Endothelial cell of umbilical vein (primary cell): ENCODE data around the gene IRF2BP2. TPM values are rescaled to one million over a fixed set of nuclear protein-coding genes. Genes with fewer than 3 reads are reported as not detected.
A peak's percentile ranks its signal among the peaks of the same experiment; 100 is the strongest.

Experiments used
- BruUV-seq: library from RNA; stranded (reverse); fragments of 400-500 nt; replicated peaks from 2 replicates; lab custom pipeline; 2021; lab: Mats Ljungman, UMichigan
- CTCF ChIA-PET: fragments of 300-600, 350-600 bp; sonication (Branson Sonifier 250); formaldehyde crosslinking; loops from one replicate; lab custom pipeline; 2021; ENCODE audit warnings: antibody characterized with exemption, inconsistent platforms; lab: Charles Lee
- POLR2A ChIA-PET: fragments of 300-600, 350-600 bp; sonication (Branson Sonifier 250); formaldehyde crosslinking; loops from one replicate; lab custom pipeline; 2021; ENCODE audit warnings: antibody characterized with exemption, inconsistent platforms; lab: Charles Lee
- DNase-seq: peaks from one replicate; pipeline ENCODE4 v3.0.0-alpha.2; 2011; ENCODE audit warnings: low read depth, low spot score
- FAIRE-seq: peaks from 2 replicates; lab custom pipeline; 2011; peaks lifted over from hg19 to GRCh38; lab: Jason Lieb, UNC
- H2AFZ ChIP-seq: 2 replicates; pipeline ENCODE4 v1.6.0; 2012; ENCODE audit warnings: low read depth, low read length, control low read depth, inconsistent platforms
- H3K27ac ChIP-seq: 2 replicates; pipeline ENCODE4 v1.5.1; 2011; ENCODE audit warnings: low read depth, mild to moderate bottlenecking, control low read depth, low read length, moderate library complexity; ENCODE audit not compliant: insufficient read depth
- H3K27me3 ChIP-seq, 2 experiments: 2 replicates each; pipeline versions ENCODE4 v1.6.0 to v1.6.1; 2011; ENCODE audit warnings: low read length in 2 of 2, mixed read lengths in 1 of 2; ENCODE audit not compliant: control insufficient read depth in 2 of 2, insufficient read depth in 2 of 2
- H3K36me3 ChIP-seq, 2 experiments: 2 replicates in 1 of 2; 3 replicates in 1 of 2; pipeline ENCODE4 v1.5.1; 2011; ENCODE audit warnings: low read length in 2 of 2, mild to moderate bottlenecking in 1 of 2, moderate library complexity in 1 of 2; ENCODE audit not compliant: control insufficient read depth in 2 of 2, insufficient read depth in 2 of 2; ENCODE audit errors: extremely low read depth in 1 of 2
- H3K4me1 ChIP-seq: 3 replicates; pipeline ENCODE4 v1.5.1; 2011; ENCODE audit warnings: mild to moderate bottlenecking, low read length; ENCODE audit not compliant: control insufficient read depth, insufficient read depth; ENCODE audit errors: extremely low read depth
- H3K4me2 ChIP-seq: 2 replicates; pipeline ENCODE4 v1.6.1; 2011; ENCODE audit warnings: low read length, control low read depth, mixed read lengths; ENCODE audit not compliant: insufficient read depth
- H3K4me3 ChIP-seq, 3 experiments: fragments of 200-600 bp in 1 of 3; sonication (generic), shearing (Covaris generic) in 1 of 3; replicated peaks in 1 of 3; 2 replicates each; pipeline ENCODE4 v1.5.1; 2011 to 2016; ENCODE audit warnings: control low read depth in 3 of 3, low read length in 3 of 3, mild to moderate bottlenecking in 2 of 3, inconsistent platforms in 1 of 3, low read depth in 1 of 3, moderate library complexity in 1 of 3; ENCODE audit not compliant: insufficient read depth in 1 of 3
- H3K79me2 ChIP-seq: 2 replicates; pipeline ENCODE4 v1.6.0; 2012; ENCODE audit warnings: low read length, inconsistent platforms; ENCODE audit not compliant: control insufficient read depth, insufficient read depth
- H3K9ac ChIP-seq: replicated peaks from 2 replicates; pipeline ENCODE3; 2011; ENCODE audit warnings: low read length, control low read depth; ENCODE audit not compliant: insufficient read depth; ENCODE audit errors: extremely low read depth
- H3K9me1 ChIP-seq: replicated peaks from 3 replicates; pipeline ENCODE4 v1.6.0; 2011; ENCODE audit warnings: mild to moderate bottlenecking, low read length; ENCODE audit not compliant: control insufficient read depth, insufficient read depth; ENCODE audit errors: extremely low read depth
- H3K9me3 ChIP-seq: replicated peaks from 2 replicates; pipeline ENCODE4 v1.5.1; 2012; ENCODE audit warnings: low read length, inconsistent platforms; ENCODE audit not compliant: control insufficient read depth, insufficient read depth
- H4K20me1 ChIP-seq: replicated peaks from 2 replicates; pipeline ENCODE3; 2011; ENCODE audit warnings: mild to moderate bottlenecking, low read length; ENCODE audit not compliant: control insufficient read depth, insufficient read depth; ENCODE audit errors: extremely low read depth
- CTCF ChIP-seq, 2 donors: IDR thresholded peaks; 1 replicate in 1 of 2; 2 replicates in 1 of 2; pipeline ENCODE4 v1.5.1; 2011; ENCODE audit warnings: low read length in 2 of 2, mild to moderate bottlenecking in 2 of 2, moderate library complexity in 2 of 2, control low read depth in 1 of 2, inconsistent platforms in 1 of 2, low read depth in 1 of 2; ENCODE audit not compliant: insufficient read depth in 1 of 2; ENCODE audit errors: extremely low read depth in 1 of 2
- EZH2 ChIP-seq: IDR thresholded peaks from 2 replicates; pipeline ENCODE4 v1.6.1; 2012; ENCODE audit warnings: borderline replicate concordance, low read depth, mild to moderate bottlenecking, moderate library complexity, low read length, inconsistent platforms; ENCODE audit not compliant: severe bottlenecking
- FOS ChIP-seq: IDR thresholded peaks from 2 replicates; pipeline ENCODE4 v1.6.1; 2011; ENCODE audit warnings: mild to moderate bottlenecking, low read length, moderate library complexity, borderline replicate concordance; ENCODE audit not compliant: insufficient read depth
- GATA2 ChIP-seq: IDR thresholded peaks from 2 replicates; pipeline ENCODE4 v1.7.0; 2011; ENCODE audit warnings: low read depth, mild to moderate bottlenecking, moderate library complexity, mixed read lengths, low read length; ENCODE audit not compliant: insufficient read length, insufficient read depth
- JUN ChIP-seq: IDR thresholded peaks from 2 replicates; pipeline ENCODE4 v1.6.1; 2011; ENCODE audit warnings: borderline replicate concordance, low read depth; ENCODE audit not compliant: insufficient read length, insufficient read depth
- MAX ChIP-seq: IDR thresholded peaks from 2 replicates; pipeline ENCODE4 v1.6.1; 2011; ENCODE audit not compliant: insufficient read depth, insufficient read length
- MYC ChIP-seq: IDR thresholded peaks from one replicate; pipeline ENCODE4 v1.6.1; 2011; ENCODE audit warnings: mild to moderate bottlenecking, low read depth, low read length
- POLR2A ChIP-seq: IDR thresholded peaks from 2 replicates; pipeline ENCODE4 v1.6.1; 2012; ENCODE audit warnings: low read depth, mild to moderate bottlenecking, control low read depth, low read length
- POLR2AphosphoS5 ChIP-seq: IDR thresholded peaks from 2 replicates; pipeline ENCODE4 v1.6.1; 2012; ENCODE audit warnings: low read depth, mild to moderate bottlenecking, control low read depth, low read length, moderate library complexity; ENCODE audit not compliant: insufficient read depth
- dilution Hi-C: fragments of 300-500 bp; cut with MboI; formaldehyde crosslinking; loops from one replicate; pipeline ENCODE4 v1.15.0; 2019; ENCODE audit warnings: low sequenced_read_pairs; ENCODE audit not compliant: extremely low pct_ligation_motif_present
- intact Hi-C: fragments of 100-400 bp; cut with micrococcal nuclease; formaldehyde crosslinking; loops from one replicate; pipeline ENCODE4 v1.10.0; 2022
- polyA plus RNA-seq, 4 experiments: library from polyadenylated mRNA; depleted of rRNA in 3 of 4; stranded (reverse) in 3 of 4; unstranded in 1 of 4; fragments of >200 nt; gene quantifications; 2 replicates each; pipeline versions ENCODE4 v1.2.1 to v1.2.3, GENCODE V29; 2011 to 2012; ENCODE audit warnings: missing spikeins in 1 of 4
- total RNA-seq: library from RNA; stranded (reverse); gene quantifications from 2 replicates; pipeline ENCODE4 v1.2.3, GENCODE V29; 2021

The IRF2BP2 gene
- total and polyA plus RNA-seq, 2 donors (not counting 3 experiments of a cell fraction or from before 2014, with no cell fraction given) = 66.6 to 109 TPM

GRCh38 chr1:234655328-234656069 is 45.5 kb upstream of the IRF2BP2 start:
- Histone ChIP-seq H3K27ac (no peak overlapping the region), H3K79me2 (no peaks in the 10 kb centered on the region), H3K4me3 (no peak overlapping the region), H2AFZ (no peak overlapping the region), H3K27me3 (no peaks in the 10 kb centered on the region), H3K9ac (no peak overlapping the region), H4K20me1 (no peaks in the 10 kb centered on the region), H3K9me3 (no peaks in the 10 kb centered on the region), H3K4me2 (no peak overlapping the region), H3K4me1 (peaks cover 33% of the 10 kb centered on the region), H3K36me3 (no peaks in the 10 kb centered on the region), H3K9me1 (no peaks in the 10 kb centered on the region)
- no TSS peak for BruUV-seq
- dilution Hi-C loops (no loop called here), intact Hi-C loops (no loop called here)
- no peak for FAIRE-seq
- TF ChIP-seq GATA2 (peak; percentile 29), JUN (no peak)
- no peak for DNase-seq
- ChIA-PET CTCF (interaction anchor here (0.8 kb wide), 1 partner anchor 428 kb away, joined by 3 read pairs; no protein-coding TSS in a partner anchor), POLR2A (no interaction called here)

- Histone ChIP-seq H3K27me3 (no peaks in the 10 kb centered on the region), H2AFZ (no peak overlapping the region), H3K9ac (no peak overlapping the region), H4K20me1 (no peaks in the 10 kb centered on the region), H3K79me2 (no peaks in the 10 kb centered on the region), H3K9me1 (no peaks in the 10 kb centered on the region), H3K9me3 (no peaks in the 10 kb centered on the region), H3K36me3 (no peaks in the 10 kb centered on the region), H3K27ac (no peak overlapping the region), H3K4me2 (no peak overlapping the region), H3K4me3 (no peak overlapping the region), H3K4me1 (peaks cover 25% of the 10 kb centered on the region)
- no TSS peak for BruUV-seq
- intact Hi-C loops (no loop called here), dilution Hi-C loops (no loop called here)
- POLR2A ChIA-PET = no interaction called here
- CTCF ChIA-PET = no interaction called here
- DNase-seq = no peak
- FAIRE-seq = no peak
- no peak for TF ChIP-seq MAX
- no peak for TF ChIP-seq MYC
- no peak for TF ChIP-seq GATA2
- no peak for TF ChIP-seq JUN
- no peak for TF ChIP-seq CTCF (IDR thresholded peaks at IDR 0.05; ENCODE audit: extremely low read depth in 1 of 2, insufficient read depth in 1 of 2, low read depth in 1 of 2, low read length in 2 of 2)
- no peak for TF ChIP-seq POLR2AphosphoS5
- no peak for TF ChIP-seq POLR2A
- no peak for TF ChIP-seq EZH2
- TF ChIP-seq FOS = no peak
These were observed 44.2 kb upstream of the IRF2BP2 start for GRCh38 chr1:234654002-234654733.
